Left forelimb (tissue), 1 donor: ENCODE data around the gene SLC24A3.

ENCODE experiments used
- DNase-seq: peaks from one replicate; pipeline ENCODE4 v3.0.0-alpha.2; 2018; ENCODE audit warnings: low spot score

SLC24A3 gene

DNA sequence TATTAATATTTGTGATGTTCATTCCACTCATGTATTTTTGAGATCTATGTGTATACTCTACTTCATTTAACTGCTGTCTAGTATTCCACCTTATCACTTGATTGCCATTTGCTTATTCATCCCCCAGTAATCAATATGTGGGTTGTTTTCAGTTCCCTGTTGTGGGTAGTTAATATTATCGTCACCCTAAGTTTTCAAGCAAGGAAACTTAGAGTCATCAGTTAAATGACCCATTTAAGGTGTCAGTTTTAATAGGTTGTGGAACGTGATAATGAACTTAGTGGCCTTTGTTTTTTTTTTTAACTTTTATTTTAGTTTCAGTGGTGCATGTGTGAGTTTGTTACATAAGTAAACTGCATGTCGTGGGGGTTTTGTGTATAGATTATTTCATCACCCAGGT lies 90.3 kb downstream of the SLC24A3 start:
- DNase-seq: no peak

- DNase-seq: no peak
Observed at GRCh38 chr20:19304389-19304788, 91.9 kb downstream of the SLC24A3 start.

DNA sequence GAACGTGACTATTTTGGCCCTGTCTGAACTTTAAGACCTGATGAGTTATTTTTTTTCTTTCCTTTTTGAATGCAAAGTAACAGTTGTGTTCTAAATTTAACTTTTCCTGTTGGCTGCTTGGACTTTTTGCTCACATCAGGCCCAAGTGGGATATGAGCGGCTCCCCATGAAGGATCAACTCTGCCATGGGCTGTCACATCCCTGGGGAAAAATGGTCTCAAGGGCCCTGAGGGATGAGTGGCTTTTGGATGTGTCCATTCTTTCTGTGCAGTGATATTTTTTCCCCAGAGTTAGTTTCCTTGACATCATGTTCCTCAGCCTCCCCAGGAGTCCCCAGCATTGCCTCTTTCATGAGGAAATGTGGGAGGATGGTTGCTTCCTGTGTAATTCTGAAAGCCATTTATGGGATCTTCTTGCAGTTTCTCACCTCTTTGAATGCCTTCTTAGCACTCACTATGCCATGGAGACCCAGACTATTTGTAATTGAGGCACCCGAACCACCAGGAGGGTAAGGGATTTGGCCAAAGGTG lies 92.5 kb downstream of the SLC24A3 start:
- no peak for DNase-seq

DNA sequence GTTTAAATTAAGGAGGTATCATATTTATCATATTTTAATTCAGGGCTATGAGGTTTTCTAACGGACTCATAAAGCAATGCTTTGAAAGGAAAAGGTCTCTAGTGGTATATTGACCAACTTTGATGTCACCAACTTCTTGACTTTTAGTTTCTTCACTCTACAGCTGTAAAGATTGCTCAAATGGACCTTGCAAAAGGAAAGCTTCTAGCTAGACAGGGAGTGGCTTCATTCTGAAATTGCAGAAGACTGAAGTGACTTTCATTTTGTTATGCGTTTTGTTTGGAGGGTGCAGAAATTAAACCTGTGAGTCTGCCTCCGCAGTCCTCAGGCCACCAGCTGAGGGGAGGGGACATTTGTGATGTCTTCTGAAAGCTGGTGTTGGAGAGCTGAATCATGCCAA lies 95.7 kb downstream of the SLC24A3 start:
- DNase-seq: no peak

DNA sequence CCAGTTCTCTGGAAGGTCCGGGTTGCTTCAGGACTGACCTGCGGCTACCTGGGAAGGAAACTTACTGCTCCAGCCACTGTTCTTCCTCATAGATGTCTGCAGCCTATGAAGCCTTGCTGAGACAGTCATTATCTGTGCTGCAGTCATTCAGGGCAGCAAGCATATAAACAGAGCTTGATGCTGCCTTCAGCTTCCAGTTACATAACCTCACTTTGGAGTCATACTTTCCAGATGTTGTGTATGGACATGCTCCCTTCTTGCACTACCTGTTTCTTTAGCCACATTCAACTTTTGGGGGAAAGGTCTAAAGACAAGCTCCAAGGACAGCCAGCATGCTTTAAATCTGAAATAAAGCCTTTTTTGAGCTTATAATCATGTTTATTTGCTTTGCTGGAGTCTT lies 98.1 kb downstream of the SLC24A3 start:
- DNase-seq: no peak

GRCh38 chr20:19313342-19314069 lies 101.1 kb downstream of the SLC24A3 start:
- no peak for DNase-seq

DNA sequence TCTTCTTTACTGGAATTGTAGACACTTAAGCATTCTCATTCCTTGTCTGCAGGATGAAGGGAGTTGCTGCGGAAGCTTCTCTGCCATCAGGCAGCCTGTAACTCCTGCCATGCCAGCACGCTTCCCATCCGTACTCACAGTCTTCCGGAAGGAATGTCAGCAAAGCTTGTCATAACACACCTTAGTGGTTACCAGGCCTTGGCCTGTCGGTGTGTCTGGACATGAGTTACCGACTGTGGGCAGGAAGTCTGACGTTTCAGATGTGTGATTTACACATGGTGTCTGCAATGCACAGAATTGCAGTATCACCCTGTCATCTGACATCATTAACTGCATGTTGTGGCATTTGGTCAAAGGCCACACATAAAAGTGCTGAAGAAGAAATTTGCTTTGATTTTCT lies 102.2 kb downstream of the SLC24A3 start:
- no peak for DNase-seq

- no peak for DNase-seq
Observed at GRCh38 chr20:19317237-19318069, 105.0 kb downstream of the SLC24A3 start.

GRCh38 chr20:19318610-19319009 lies 106.2 kb downstream of the SLC24A3 start:
- no peak for DNase-seq

DNA sequence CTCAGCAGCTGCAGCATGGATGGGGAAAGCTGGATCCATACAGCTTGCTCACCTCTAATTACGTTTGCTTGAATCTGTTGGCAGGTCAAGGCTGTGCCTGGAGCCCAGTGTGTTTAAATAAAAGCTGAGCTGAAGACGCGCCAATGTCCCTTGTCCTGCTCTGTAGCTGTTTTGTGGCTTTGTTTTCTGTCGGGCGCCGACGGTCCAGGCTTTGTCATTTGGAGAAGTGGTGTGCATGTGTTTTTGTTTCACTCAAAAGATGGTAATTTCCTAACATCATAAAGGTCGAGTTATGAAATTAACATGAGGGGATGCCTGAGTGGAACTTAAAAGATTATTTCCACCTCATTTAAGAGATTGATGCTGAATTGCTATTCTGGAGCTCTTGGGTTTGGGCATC lies 107.6 kb downstream of the SLC24A3 start:
- DNase-seq: no peak

- DNase-seq: no peak
Observed at GRCh38 chr20:19321176-19321575, 108.7 kb downstream of the SLC24A3 start.

DNA sequence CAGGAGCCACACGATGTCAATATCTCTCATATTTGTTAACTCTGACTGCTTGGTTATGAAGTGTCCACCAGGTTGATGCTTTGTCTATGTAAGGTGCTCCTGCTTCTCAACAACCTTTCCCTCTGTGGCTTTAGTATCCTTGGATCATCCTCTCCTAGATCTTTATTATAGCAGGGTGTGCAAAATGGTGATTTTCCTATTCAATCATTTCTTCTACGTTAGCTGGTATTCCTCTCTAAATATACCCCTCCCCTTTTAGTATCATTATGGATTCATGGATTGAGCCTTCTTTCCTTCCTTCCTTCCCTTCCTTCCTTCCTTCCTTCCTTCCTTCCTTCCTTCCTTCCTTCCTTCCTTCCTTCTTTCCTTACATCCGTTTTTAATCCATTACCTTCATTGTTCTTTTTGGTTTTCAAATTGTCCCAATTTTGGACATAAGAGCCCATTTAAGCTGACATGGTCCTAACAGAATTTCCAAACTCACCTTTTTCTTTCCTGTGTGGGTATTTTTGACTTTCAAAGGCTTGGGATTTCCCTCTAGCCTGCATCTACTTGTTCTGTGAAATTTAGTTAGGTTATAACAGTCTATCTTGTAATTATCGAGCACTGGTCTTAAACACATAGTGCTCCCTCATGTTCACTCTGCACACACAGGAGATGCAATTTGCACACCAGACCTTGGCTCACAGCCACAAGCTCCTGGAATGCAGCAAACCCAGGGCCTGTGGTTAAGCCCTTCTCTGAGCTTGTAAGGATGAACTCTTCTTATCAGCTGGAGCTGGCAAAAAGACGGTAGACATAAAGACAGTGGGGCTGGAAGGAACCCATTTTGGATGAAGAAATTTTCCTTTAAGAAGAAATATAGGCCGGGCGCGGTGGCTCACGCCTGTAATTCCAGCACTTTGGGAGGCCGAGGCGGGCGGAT lies 109.9 kb downstream of the SLC24A3 start:
- DNase-seq: no peak

DNA sequence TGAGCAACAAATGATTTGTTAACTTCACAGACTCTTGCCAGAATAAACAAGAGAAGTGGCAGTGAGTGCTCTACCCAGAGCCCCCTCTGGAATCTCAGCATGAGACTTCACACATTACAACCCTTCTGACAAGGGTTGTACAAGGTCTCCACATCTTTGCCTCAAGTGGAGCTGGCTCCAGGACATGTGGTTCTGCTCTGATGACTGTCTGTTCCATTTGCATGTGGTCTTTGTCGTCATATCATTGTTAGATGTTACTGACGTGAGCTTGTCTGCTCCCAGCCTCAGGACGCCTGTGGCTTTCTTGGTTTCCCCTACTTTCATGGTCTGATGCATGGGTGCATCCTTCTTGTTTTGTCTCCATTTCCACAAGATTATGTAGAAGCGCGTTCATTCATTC lies 115.0 kb downstream of the SLC24A3 start:
- DNase-seq: no peak

DNA sequence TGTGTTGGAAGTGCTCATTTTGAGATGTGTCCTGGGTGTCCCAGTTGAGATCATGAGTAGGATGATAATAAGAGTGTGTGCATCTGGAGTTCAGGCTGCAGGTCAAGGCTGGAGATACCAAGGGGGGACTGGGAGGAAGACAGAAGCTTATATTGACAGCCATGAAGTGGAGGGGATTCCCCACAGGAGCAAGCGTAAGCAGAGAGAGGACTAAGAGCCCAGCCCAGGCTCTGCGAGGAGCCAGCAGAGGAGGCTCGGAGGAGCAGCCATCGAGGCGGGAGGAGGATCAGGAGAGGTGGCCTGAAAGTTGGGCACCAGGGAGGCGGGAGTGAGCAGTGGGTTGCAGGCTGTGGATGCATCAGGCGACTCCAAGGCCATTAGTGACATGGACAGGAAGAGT lies 116.2 kb downstream of the SLC24A3 start:
- DNase-seq: no peak

DNA sequence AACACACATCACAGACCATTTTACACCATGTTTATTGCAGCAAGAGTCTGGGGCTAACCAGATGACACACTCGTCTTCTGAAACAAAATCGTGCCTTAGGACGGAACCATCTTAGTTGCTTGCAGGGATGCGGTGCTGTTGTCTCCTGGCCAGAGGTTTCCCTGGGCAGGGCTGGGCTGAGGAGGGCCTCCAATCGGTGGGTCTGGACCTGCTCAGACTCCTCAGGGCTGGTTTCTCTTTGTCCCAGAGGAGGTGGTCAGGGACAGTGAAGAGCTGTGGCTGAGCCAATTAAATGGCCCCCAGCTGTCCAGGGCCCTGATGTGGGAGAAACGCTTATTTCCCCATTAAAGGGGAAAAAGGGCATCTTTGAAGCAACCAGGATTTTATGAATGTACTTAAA lies 117.6 kb downstream of the SLC24A3 start:
- DNase-seq: no peak

GRCh38 chr20:19330731-19331130 lies 118.3 kb downstream of the SLC24A3 start:
- DNase-seq: no peak

DNA sequence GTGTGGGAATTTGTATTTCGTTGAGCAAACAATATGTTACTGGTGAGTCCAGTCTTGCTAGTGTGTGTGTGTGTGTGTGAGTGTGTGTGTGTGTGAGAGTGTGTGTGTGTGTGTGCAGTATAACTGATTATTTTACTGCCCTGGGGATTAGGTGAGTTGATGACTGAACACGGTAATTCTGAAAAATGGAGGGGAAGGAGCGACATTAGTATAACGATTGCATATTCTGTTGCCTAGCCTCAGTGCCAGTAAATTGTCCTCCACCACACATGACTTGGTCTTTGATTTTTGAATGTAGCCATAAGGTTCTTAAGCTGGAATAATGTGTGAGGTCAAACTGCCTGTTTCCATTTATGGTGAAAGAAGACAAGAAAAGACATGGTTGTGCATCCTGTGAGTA lies 121.1 kb downstream of the SLC24A3 start:
- DNase-seq: no peak

- DNase-seq: no peak
Observed at GRCh38 chr20:19335341-19335740, 122.9 kb downstream of the SLC24A3 start.

DNA sequence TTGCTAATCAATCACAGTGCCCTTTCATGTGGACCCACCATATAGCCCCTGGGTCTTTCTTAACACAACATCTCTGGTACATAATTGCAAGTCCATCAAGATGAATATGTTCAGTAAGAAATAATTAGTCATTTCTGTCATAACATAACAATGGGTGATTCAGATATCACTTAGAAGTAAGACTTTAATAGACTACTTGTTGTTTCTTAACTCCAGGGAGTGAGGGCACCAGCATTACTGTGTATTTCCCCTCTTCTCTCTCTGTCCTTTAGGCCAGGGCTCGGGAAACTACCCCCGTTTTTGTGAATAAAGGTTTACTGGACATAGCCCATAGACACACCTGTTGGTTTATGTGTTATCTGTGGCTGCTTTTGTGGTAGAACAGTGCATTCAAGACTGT lies 123.5 kb downstream of the SLC24A3 start:
- DNase-seq: no peak

DNA sequence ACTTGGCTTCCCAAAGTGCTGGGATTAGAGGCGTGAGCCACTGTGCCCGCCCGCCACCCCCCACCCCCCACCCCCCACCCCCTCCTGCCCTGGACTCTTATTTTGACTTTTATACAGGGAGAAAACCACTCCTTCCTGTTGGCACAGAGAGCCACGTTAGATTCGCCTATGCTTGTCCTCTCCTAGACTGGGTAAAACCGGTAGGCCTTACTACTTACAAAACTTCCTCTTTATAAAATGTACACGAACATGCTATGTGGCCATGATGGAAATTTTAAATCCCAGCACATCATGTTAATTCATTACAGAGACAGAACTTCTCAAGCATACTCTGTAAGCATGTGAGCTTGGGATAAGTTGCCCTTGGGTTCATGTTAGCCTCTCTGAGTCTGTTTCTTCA lies 124.2 kb downstream of the SLC24A3 start:
- no peak for DNase-seq

DNA sequence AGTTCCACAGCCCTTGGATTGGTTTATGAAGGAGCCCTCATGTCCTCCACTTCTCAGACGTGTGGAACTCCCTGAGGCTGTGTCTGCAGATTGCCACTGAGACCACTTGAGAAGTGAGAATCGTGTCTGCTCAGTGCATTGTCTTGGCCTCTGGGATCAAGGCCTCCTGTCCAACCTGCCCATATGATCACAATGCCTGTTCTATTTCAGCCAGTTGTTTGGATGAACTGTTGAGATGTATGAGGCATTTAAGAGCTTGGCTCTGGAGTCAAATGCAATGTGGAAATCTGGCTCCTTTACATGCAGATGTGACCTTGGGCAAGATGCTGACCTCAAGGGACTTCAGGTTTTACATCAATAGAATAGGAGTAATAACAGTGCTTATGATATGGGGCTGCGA lies 125.9 kb downstream of the SLC24A3 start:
- no peak for DNase-seq

DNA sequence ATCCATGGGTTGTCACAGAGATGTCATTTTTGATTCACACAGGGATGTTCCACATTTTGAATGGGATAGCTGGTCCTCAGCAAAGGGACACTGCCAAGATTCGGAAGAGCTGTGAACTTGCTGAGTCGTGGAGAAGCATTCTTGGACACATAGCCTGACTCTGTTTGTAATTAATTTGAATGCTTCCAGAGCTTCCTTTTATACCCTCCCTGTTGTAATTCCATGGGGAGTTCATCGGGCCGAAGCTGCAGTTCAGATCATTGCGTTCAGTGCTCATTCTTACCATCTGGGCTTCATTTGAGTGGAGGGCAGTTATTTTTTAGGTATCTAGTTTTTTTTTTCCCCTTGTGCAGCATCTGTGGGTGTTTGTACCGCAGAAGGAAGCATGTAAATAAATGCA lies 126.5 kb downstream of the SLC24A3 start:
- DNase-seq: no peak
